ENCODE results near the gene C5orf63. TPM values are rescaled to one million over a fixed set of nuclear protein-coding genes. Genes with fewer than 3 reads are reported as not detected.
"Not testable (repeated sequence)": the region's sequence is repeated elsewhere in the genome, so short reads cannot be mapped to it uniquely, and the experiment has no call there.

C5orf63 gene
- polyA plus RNA-seq, 1 donor (not counting 4 experiments of a cell fraction or from before 2014, with no cell fraction given), result 7.2 TPM

DNA sequence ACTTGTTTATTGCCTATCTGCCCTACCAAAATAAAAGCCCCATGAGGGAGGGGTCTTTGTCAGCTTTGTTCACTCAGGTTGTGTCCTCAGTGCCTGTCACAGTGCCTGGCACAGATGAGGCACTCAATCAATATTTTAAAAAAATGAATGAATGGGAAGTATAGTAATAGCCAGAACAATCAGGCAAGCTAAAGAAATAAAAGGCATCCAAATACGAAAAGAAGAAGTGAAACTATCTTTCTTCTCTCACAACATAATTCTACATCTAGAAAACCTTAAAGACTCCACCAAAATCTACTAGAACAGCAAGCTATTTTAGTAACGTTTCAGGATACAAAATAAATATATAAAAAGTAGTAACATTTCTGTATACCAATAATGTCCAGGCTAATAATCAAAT lies 37.8 kb upstream of the C5orf63 start:
- H3K36me3 ChIP-seq (ENCODE audit: control insufficient read depth in 2 of 2, extremely low read depth in 1 of 2, insufficient read depth in 2 of 2, low read length in 2 of 2), result no peaks in the 10 kb centered on the region
- H2AFZ ChIP-seq (ENCODE audit: control insufficient read depth, low read length), result no peak overlapping the region
- peaks cover 4% of the 10 kb centered on the region for H3K4me1 ChIP-seq (ENCODE audit: control insufficient read depth, extremely low read depth, insufficient read depth, low read length)
- no peak overlapping the region for H3K27ac ChIP-seq (ENCODE audit: control insufficient read depth, insufficient read depth, low read length)
- no peaks in the 10 kb centered on the region for H4K20me1 ChIP-seq (ENCODE audit: control insufficient read depth, extremely low read depth, insufficient read depth, low read length)
- dilution Hi-C loops (cut with MboI; ENCODE audit: extremely low pct_ligation_motif_present, low sequenced_read_pairs), result no loop called here
- no peaks in the 10 kb centered on the region for H3K9me3 ChIP-seq (ENCODE audit: control insufficient read depth, low read depth, low read length)
- TF ChIP-seq, protein P1, sequence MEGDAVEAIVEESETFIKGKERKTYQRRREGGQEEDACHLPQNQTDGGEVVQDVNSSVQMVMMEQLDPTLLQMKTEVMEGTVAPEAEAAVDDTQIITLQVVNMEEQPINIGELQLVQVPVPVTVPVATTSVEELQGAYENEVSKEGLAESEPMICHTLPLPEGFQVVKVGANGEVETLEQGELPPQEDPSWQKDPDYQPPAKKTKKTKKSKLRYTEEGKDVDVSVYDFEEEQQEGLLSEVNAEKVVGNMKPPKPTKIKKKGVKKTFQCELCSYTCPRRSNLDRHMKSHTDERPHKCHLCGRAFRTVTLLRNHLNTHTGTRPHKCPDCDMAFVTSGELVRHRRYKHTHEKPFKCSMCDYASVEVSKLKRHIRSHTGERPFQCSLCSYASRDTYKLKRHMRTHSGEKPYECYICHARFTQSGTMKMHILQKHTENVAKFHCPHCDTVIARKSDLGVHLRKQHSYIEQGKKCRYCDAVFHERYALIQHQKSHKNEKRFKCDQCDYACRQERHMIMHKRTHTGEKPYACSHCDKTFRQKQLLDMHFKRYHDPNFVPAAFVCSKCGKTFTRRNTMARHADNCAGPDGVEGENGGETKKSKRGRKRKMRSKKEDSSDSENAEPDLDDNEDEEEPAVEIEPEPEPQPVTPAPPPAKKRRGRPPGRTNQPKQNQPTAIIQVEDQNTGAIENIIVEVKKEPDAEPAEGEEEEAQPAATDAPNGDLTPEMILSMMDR (optimal IDR thresholded peaks at IDR 0.05 in 1 of 3, IDR thresholded peaks at IDR 0.05 in 1 of 3, conservative IDR thresholded peaks at IDR 0.05 in 1 of 3; ENCODE audit: extremely low read depth in 1 of 3, insufficient read depth in 2 of 3, low read length in 3 of 3), result no peak
- TF ChIP-seq EZH2 (IDR thresholded peaks at IDR 0.05; ENCODE audit: low read length), result no peak
- H3K4me3 ChIP-seq (ENCODE audit: control insufficient read depth in 2 of 3, extremely low read depth in 1 of 3, insufficient read depth in 2 of 3, low read depth in 1 of 3, low read length in 3 of 3), result no peak overlapping the region
- H3K9me1 ChIP-seq (ENCODE audit: control insufficient read depth, extremely low read depth, insufficient read depth, low read length), result no peaks in the 10 kb centered on the region
- DNase-seq (ENCODE audit: low read depth, low spot score), result no peak
- H3K79me2 ChIP-seq (ENCODE audit: control insufficient read depth, insufficient read depth, low read length), result no peaks in the 10 kb centered on the region
- H3K9ac ChIP-seq (ENCODE audit: control insufficient read depth, extremely low read depth, insufficient read depth, low read length), result no peak overlapping the region
- no peak overlapping the region for H3K4me2 ChIP-seq (ENCODE audit: control insufficient read depth, extremely low read depth, insufficient read depth, low read depth, low read length)
- FAIRE-seq, result no peak
- no peaks in the 10 kb centered on the region for H3K27me3 ChIP-seq (ENCODE audit: control insufficient read depth, extremely low read depth, insufficient read depth, low read length)

DNA sequence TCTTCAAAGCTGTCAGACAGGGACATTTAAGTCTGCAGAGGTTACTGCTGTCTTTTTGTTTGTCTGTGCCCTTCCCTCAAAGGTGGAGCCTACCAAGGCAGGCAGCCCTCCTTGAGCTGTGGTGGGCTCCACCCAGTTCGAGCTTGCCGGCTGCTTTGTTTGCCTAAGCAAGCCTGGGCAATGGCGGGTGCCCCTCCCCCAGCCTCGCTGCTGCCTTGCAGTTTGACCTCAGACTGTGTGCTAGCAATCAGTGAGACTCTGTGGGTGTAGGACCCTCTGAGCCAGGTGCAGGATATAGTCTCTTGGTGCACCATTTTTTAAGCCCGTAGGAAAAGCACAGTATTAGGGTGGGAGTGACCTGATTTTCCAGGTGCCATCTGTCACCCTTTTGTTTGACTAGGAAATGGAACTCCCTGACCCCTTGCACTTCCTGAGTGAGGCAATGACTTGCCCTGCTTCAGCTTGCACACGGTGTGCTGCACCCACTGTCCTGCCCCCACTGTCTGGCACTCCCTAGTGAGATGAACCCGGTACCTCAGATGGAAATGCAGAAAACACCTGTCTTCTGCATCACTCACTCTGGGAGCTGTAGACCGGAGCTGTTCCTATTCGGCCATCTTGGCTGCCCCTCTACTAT lies 35.4 kb upstream of the C5orf63 start:
- FAIRE-seq; H3K4me2 ChIP-seq (ENCODE audit: control insufficient read depth, extremely low read depth, insufficient read depth, low read depth, low read length); H3K79me2 ChIP-seq (ENCODE audit: control insufficient read depth, insufficient read depth, low read length); H2AFZ ChIP-seq (ENCODE audit: control insufficient read depth, low read length); H3K4me1 ChIP-seq (ENCODE audit: control insufficient read depth, extremely low read depth, insufficient read depth, low read length); H3K36me3 ChIP-seq (ENCODE audit: control insufficient read depth in 2 of 2, extremely low read depth in 1 of 2, insufficient read depth in 2 of 2, low read length in 2 of 2); H3K27me3 ChIP-seq (ENCODE audit: control insufficient read depth, extremely low read depth, insufficient read depth, low read length); H3K4me3 ChIP-seq (ENCODE audit: control insufficient read depth in 2 of 3, extremely low read depth in 1 of 3, insufficient read depth in 2 of 3, low read depth in 1 of 3, low read length in 3 of 3); dilution Hi-C loops (cut with MboI; ENCODE audit: extremely low pct_ligation_motif_present, low sequenced_read_pairs); H3K27ac ChIP-seq (ENCODE audit: control insufficient read depth, insufficient read depth, low read length); H4K20me1 ChIP-seq (ENCODE audit: control insufficient read depth, extremely low read depth, insufficient read depth, low read length); H3K9me1 ChIP-seq (ENCODE audit: control insufficient read depth, extremely low read depth, insufficient read depth, low read length); H3K9ac ChIP-seq (ENCODE audit: control insufficient read depth, extremely low read depth, insufficient read depth, low read length); H3K9me3 ChIP-seq (ENCODE audit: control insufficient read depth, low read depth, low read length); DNase-seq (ENCODE audit: low read depth, low spot score): not testable (repeated sequence)

DNA sequence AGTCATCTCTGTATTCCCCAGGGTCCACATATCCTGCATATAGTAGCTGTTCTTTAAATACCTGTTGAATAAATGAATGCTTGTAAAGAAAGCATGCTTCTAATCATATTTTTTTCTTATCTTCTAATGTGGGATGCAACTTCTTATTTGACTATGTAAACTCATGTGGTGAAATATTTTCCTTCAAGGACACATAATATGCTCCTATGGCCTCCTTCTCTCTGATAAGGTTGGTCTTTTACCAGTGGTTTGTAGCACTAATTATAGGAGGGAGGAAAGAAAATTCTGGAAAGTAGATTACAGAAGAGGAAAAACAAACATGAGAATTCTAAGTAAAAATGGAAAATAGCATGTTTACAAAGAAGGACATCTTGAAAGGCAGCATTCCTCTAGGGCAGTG lies 28.6 kb upstream of the C5orf63 start:
- dilution Hi-C loops (cut with MboI; ENCODE audit: extremely low pct_ligation_motif_present, low sequenced_read_pairs), result no loop called here
- H3K4me3 ChIP-seq (ENCODE audit: control insufficient read depth in 2 of 3, extremely low read depth in 1 of 3, insufficient read depth in 2 of 3, low read depth in 1 of 3, low read length in 3 of 3), result no peak overlapping the region

More for the DNA sequence above, 28.6 kb upstream of the C5orf63 start:
- Histone ChIP-seq H3K4me2 (ENCODE audit: control insufficient read depth, extremely low read depth, insufficient read depth, low read depth, low read length) (no peak overlapping the region), H2AFZ (ENCODE audit: control insufficient read depth, low read length) (no peak overlapping the region), H3K4me1 (ENCODE audit: control insufficient read depth, extremely low read depth, insufficient read depth, low read length) (no peaks in the 10 kb centered on the region), H3K27me3 (ENCODE audit: control insufficient read depth, extremely low read depth, insufficient read depth, low read length) (no peaks in the 10 kb centered on the region), H3K9me3 (ENCODE audit: control insufficient read depth, low read depth, low read length) (no peaks in the 10 kb centered on the region), H3K27ac (ENCODE audit: control insufficient read depth, insufficient read depth, low read length) (no peak overlapping the region), H3K79me2 (ENCODE audit: control insufficient read depth, insufficient read depth, low read length) (no peaks in the 10 kb centered on the region), H3K9me1 (ENCODE audit: control insufficient read depth, extremely low read depth, insufficient read depth, low read length) (no peaks in the 10 kb centered on the region), H4K20me1 (ENCODE audit: control insufficient read depth, extremely low read depth, insufficient read depth, low read length) (no peaks in the 10 kb centered on the region), H3K9ac (ENCODE audit: control insufficient read depth, extremely low read depth, insufficient read depth, low read length) (no peak overlapping the region), H3K36me3 (ENCODE audit: control insufficient read depth in 2 of 2, extremely low read depth in 1 of 2, insufficient read depth in 2 of 2, low read length in 2 of 2) (no peaks in the 10 kb centered on the region)
- DNase-seq (ENCODE audit: low read depth, low spot score), result no peak
- FAIRE-seq, result no peak
- TF ChIP-seq EZH2 (IDR thresholded peaks at IDR 0.05; ENCODE audit: low read length), result no peak
- TF ChIP-seq, protein P1 (optimal IDR thresholded peaks at IDR 0.05 in 1 of 3, IDR thresholded peaks at IDR 0.05 in 1 of 3, conservative IDR thresholded peaks at IDR 0.05 in 1 of 3; ENCODE audit: extremely low read depth in 1 of 3, insufficient read depth in 2 of 3, low read length in 3 of 3), result no peak
